Psoas muscle (tissue), 8 donors: ENCODE results near the gene AHI1. TPM values are rescaled to one million over a fixed set of nuclear protein-coding genes. Genes with fewer than 3 reads are reported as not detected.

Experiments used
- ATAC-seq, 4 donors: fragments of 200-7000 bp; cut with Tn5 transposase; one replicate each; pipeline ENCODE4 v1.9.1; 2020; ENCODE audit warnings: moderate library complexity in 3 of 4, mild to moderate bottlenecking in 2 of 4
- DNase-seq, 2 donors: peaks; one replicate each; pipeline ENCODE4 v3.0.0-alpha.2; 2020
- H3K27ac ChIP-seq: fragments of 200-600 bp; one replicate; pipeline ENCODE4 v1.8.0; 2022
- H3K27me3 ChIP-seq, 3 donors: fragments of 200-600 bp in 1 of 3; one replicate each; pipeline versions ENCODE4 v1.6.1 to v1.8.0; 2013 to 2022; ENCODE audit warnings: low read length in 2 of 3, mild to moderate bottlenecking in 2 of 3, moderate library complexity in 1 of 3; ENCODE audit not compliant: insufficient read depth in 3 of 3
- H3K36me3 ChIP-seq, 2 donors: fragments of 200-600 bp in 1 of 2; one replicate each; pipeline versions ENCODE4 v1.6.1 to v1.8.0; 2013 to 2022; ENCODE audit warnings: low read depth in 1 of 2, mild to moderate bottlenecking in 1 of 2, moderate library complexity in 1 of 2; ENCODE audit not compliant: insufficient read depth in 1 of 2
- H3K4me1 ChIP-seq: fragments of 200-600 bp; one replicate; pipeline ENCODE4 v1.8.0; 2022
- H3K4me3 ChIP-seq: fragments of 200-600 bp; one replicate; pipeline ENCODE4 v1.8.0; 2022; ENCODE audit warnings: mild to moderate bottlenecking
- H3K9me3 ChIP-seq: fragments of 200-600 bp; one replicate; pipeline ENCODE4 v1.8.0; 2022
- WGBS, 3 donors: extraction: QIAGEN DNeasy Blood & Tissue Kit; methylation state at CpG; one replicate each; pipeline versions ENCODE4 v1.1.6 to v1.1.7; 2013; 5-methylcytosine and 5-hydroxymethylcytosine counted together
- intact Hi-C, 2 donors: fragments of 100-400 bp; cut with DNase I; formaldehyde crosslinking; loops; one replicate each; pipeline versions ENCODE4 v1.11.0 to v1.14.2; 2022
- polyA plus RNA-seq, 3 donors: library from polyadenylated mRNA; stranded (reverse); fragments of 200-250 nt; gene quantifications; one replicate each; pipeline ENCODE4 v1.2.3, GENCODE V29; 2013
- total RNA-seq, 4 donors: library from RNA; stranded (reverse); fragmentation: NEBNext Ultra II Directional in 2 of 4; extraction: Animal tissue kit (Norgen Biotek cat#: 25700) in 2 of 4; gene quantifications; one replicate each; pipeline versions ENCODE4 v1.2.1 to v1.2.4, GENCODE V29; 2021 to 2023
- TF ChIP-seq, protein P1 (sequence below): fragments of 200-600 bp; IDR thresholded peaks from one replicate; pipeline ENCODE4 v1.8.0; 2022; ENCODE audit warnings: antibody characterized with exemption
- donor health status: healthy with polysubstance abuse.
- donor health status: DM: no; HTN: no; CAD: no; lungs with moderate emphysema.
- donor health status: Bipolar disorder and iron deficiency.
- donor health status: healthy.
- donor health status: DM: yes; HTN: yes; CAD: no.
- donor health status: DM: no; HTN: no; CAD: no.
- donor health status: DM: no; HTN: no; CAD: no.
- donor health status: DM: yes; HTN: yes; CAD: no.

The AHI1 gene
- total and polyA plus RNA-seq, 7 donors, result 5.5 to 14.2 (median 8.3) TPM

DNA sequence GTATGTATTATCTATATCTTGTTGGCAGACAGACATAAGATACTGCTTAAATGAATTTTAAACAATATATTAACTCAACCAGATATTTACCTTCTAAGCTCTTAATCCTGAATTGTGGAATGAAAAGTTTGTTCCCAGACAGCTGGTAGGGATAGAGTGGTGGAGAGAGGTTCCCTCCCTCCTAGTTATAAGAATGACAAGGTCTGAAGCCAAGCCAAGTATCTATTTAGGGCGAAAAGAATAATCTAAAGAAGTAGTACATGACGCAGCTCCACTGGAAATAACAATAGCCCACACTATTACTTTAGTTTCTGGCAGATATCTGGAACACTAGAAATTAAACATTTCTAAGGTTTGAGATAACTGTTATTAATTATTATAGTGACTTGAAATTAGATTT, 104.3 kb downstream of the AHI1 start:
- DNase-seq (no peak), ATAC-seq (no peak)
- Histone ChIP-seq H3K4me1 (no peaks in the 10 kb centered on the region), H3K9me3 (no peaks in the 10 kb centered on the region), H3K27ac (no peak overlapping the region), H3K4me3 (no peak overlapping the region), H3K27me3 (no peaks in the 10 kb centered on the region), H3K36me3 (peaks cover 0 to 13% of the 10 kb centered on the region in 2 donors)
- TF ChIP-seq, protein P1, sequence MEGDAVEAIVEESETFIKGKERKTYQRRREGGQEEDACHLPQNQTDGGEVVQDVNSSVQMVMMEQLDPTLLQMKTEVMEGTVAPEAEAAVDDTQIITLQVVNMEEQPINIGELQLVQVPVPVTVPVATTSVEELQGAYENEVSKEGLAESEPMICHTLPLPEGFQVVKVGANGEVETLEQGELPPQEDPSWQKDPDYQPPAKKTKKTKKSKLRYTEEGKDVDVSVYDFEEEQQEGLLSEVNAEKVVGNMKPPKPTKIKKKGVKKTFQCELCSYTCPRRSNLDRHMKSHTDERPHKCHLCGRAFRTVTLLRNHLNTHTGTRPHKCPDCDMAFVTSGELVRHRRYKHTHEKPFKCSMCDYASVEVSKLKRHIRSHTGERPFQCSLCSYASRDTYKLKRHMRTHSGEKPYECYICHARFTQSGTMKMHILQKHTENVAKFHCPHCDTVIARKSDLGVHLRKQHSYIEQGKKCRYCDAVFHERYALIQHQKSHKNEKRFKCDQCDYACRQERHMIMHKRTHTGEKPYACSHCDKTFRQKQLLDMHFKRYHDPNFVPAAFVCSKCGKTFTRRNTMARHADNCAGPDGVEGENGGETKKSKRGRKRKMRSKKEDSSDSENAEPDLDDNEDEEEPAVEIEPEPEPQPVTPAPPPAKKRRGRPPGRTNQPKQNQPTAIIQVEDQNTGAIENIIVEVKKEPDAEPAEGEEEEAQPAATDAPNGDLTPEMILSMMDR, result no peak
- intact Hi-C loops, result no loop called here
- WGBS, 3 donors, result 51 to 64% (median 59%) methylated on average over 2 of the region's 2 CpGs

GRCh38 chr6:135390458-135390857, 107.1 kb downstream of the AHI1 start:
- H3K4me1 ChIP-seq, result no peaks in the 10 kb centered on the region
- H3K27ac ChIP-seq, result no peak overlapping the region
- H3K9me3 ChIP-seq, result no peaks in the 10 kb centered on the region
- DNase-seq (no peak), ATAC-seq (no peak)
- TF ChIP-seq, protein P1, result no peak
- H3K4me3 ChIP-seq, result no peak overlapping the region
- no peaks in the 10 kb centered on the region for H3K27me3 ChIP-seq
- intact Hi-C loops, result no loop called here
- peaks cover 0 to 13% of the 10 kb centered on the region in 2 donors for H3K36me3 ChIP-seq
- 92 to 95% (median 93%) methylated on average over 4 of the region's 4 CpGs for WGBS, 3 donors

DNA sequence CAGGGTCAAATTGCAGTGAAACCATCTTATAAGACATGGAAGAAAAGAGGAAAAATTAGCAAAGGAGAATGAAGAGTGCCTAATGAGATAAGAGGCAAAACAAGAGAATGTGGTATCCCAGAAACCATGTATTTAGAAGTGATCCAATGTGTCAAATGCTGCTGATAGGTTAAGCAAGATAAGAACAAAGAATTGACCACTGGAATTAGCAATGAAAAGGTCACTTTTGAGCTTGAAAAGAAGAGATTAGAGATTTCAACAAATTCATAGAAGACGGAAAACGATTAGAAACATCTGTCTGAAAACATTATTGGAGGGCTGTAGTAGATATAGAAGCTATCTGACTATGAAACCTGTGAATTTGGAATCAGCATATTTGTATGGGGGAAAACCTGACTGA, 112.2 kb downstream of the AHI1 start:
- TF ChIP-seq, protein P1, result no peak
- DNase-seq (no peak), ATAC-seq (no peak)
- Histone ChIP-seq H3K36me3 (no peaks in the 10 kb centered on the region), H3K4me3 (no peak overlapping the region), H3K4me1 (no peaks in the 10 kb centered on the region), H3K27ac (no peak overlapping the region), H3K9me3 (no peaks in the 10 kb centered on the region), H3K27me3 (no peaks in the 10 kb centered on the region)
- intact Hi-C loops, result no loop called here
- 88 to 95% (median 93%) methylated on average over 2 of the region's 2 CpGs for WGBS, 3 donors

DNA sequence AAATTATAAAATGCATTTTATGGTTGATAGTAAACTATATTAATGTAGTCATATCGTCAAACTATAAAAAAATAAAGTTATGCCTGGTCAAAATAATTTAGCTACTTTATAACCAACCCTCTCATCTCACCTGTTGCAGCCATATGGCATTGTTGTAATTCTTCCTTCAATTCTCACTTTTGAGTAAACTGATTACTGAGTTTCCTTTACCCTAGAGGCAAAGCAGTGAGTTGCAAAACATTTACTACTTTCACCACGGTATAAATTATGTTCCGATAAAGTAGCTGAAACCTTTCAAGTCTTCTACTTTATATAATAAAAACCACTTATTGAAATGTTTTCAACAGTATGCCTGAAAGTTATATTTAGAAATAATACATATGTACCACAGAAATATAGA, 113.8 kb downstream of the AHI1 start:
- no peak for DNase-seq
- intact Hi-C loops, result no loop called here
- TF ChIP-seq, protein P1, result no peak
- ATAC-seq, result no peak
- Histone ChIP-seq H3K36me3 (no peaks in the 10 kb centered on the region), H3K9me3 (no peaks in the 10 kb centered on the region), H3K4me1 (no peaks in the 10 kb centered on the region), H3K27ac (no peak overlapping the region), H3K4me3 (no peak overlapping the region), H3K27me3 (no peaks in the 10 kb centered on the region)
- WGBS, 3 donors, result 84 to 91% (median 90%) methylated on average over 3 of the region's 3 CpGs

GRCh38 chr6:135383301-135383700, 114.2 kb downstream of the AHI1 start:
- H3K9me3 ChIP-seq, result no peaks in the 10 kb centered on the region
- intact Hi-C loops, result no loop called here
- H3K4me1 ChIP-seq, result no peaks in the 10 kb centered on the region
- WGBS, 3 donors, result 85 to 91% (median 88%) methylated on average over 2 of the region's 2 CpGs
- DNase-seq, result no peak
- no peak overlapping the region for H3K27ac ChIP-seq
- no peaks in the 10 kb centered on the region for H3K27me3 ChIP-seq
- no peak overlapping the region for H3K4me3 ChIP-seq
- TF ChIP-seq, protein P1, result no peak
- ATAC-seq, result no peak
- no peaks in the 10 kb centered on the region for H3K36me3 ChIP-seq
